GM13977 (cell line): ENCODE data around the gene AKR7A3.
"Not testable (repeated sequence)": the region's sequence is repeated elsewhere in the genome, so short reads cannot be mapped to it uniquely, and the experiment has no call there.

ENCODE experiments used
- DNase-seq: peaks from one replicate; pipeline ENCODE4 v3.0.0; 2012; ENCODE audit warnings: low spot score
- CTCF ChIP-seq: IDR thresholded peaks from 2 replicates; pipeline ENCODE4 v1.5.1; 2012; ENCODE audit warnings: mild to moderate bottlenecking, control low read depth; ENCODE audit not compliant: insufficient read depth; ENCODE audit errors: extremely low read depth, missing control alignments
- in situ Hi-C: fragments of 300-500 bp; cut with MboI; formaldehyde crosslinking; loops from one replicate; pipeline ENCODE4 v1.12.0; 2022; ENCODE audit warnings: low sequenced_read_pairs, low pct_unique_long_range_greater_than_20kb, mixed read lengths, inconsistent platforms; ENCODE audit not compliant: unreplicated experiment

The AKR7A3 gene

GRCh38 chr1:19273106-19273843 lies 15.3 kb downstream of the AKR7A3 start:
- no peak for TF ChIP-seq CTCF
- in situ Hi-C loops = no loop called here
- DNase-seq = no peak

- no peak for TF ChIP-seq CTCF
These were observed 16.5 kb downstream of the AKR7A3 start for GRCh38 chr1:19272064-19272463.

GRCh38 chr1:19270343-19270730 lies 18.2 kb downstream of the AKR7A3 start:
- in situ Hi-C loops, DNase-seq: not testable (repeated sequence)

More at GRCh38 chr1:19272064-19272463, 16.5 kb downstream of the AKR7A3 start:
- no peak for DNase-seq
- in situ Hi-C loops = no loop called here

GRCh38 chr1:19269427-19270342 lies 18.9 kb downstream of the AKR7A3 start:
- DNase-seq, in situ Hi-C loops: not testable (repeated sequence)

- in situ Hi-C loops = no loop called here
- no peak for DNase-seq
- no peak for TF ChIP-seq CTCF
These were observed 20.1 kb downstream of the AKR7A3 start for GRCh38 chr1:19268445-19268844.

GRCh38 chr1:19262744-19263143 lies 25.8 kb downstream of the AKR7A3 start:
- in situ Hi-C loops = no loop called here
- no peak for TF ChIP-seq CTCF
- DNase-seq = no peak

GRCh38 chr1:19262047-19262446 lies 26.5 kb downstream of the AKR7A3 start:
- no peak for TF ChIP-seq CTCF
- DNase-seq = no peak
- in situ Hi-C loops = no loop called here
